B cell (primary cell): ENCODE results near the gene PAQR4.

Experiments
- CTCF ChIP-seq: fragments of 200-600 bp; IDR thresholded peaks from one replicate; pipeline ENCODE4 v1.8.0; 2022; ENCODE audit warnings: antibody characterized with exemption, mild to moderate bottlenecking
- EZH2 ChIP-seq: IDR thresholded peaks from 2 replicates; pipeline ENCODE4 v1.6.1; 2012; ENCODE audit warnings: borderline replicate concordance, low read depth, mild to moderate bottlenecking, moderate library complexity, low read length; ENCODE audit not compliant: insufficient read depth, poor library complexity, severe bottlenecking

GRCh38 chr16:2964475-2965336, 4.4 kb upstream of the PAQR4 start:
- no peak for TF ChIP-seq CTCF
- no peak for TF ChIP-seq EZH2
